Skeletal muscle cell (primary cell): ENCODE measurements around the gene GGT6.

Experiments used
- DNase-seq: peaks from one replicate; pipeline ENCODE4 v3.0.0-alpha.2; 2010; ENCODE audit warnings: low read depth
- H3K4me3 ChIP-seq: 2 replicates; pipeline ENCODE4 v1.5.1; 2011; ENCODE audit warnings: low read depth, mild to moderate bottlenecking, control low read depth, low read length, moderate library complexity

The GGT6 gene

GRCh38 chr17:4555873-4556759 is 4.3 kb downstream of the GGT6 start:
- H3K4me3 ChIP-seq = peak overlapping the region; percentile 98
- DNase-seq = no peak

- peak within 1 kb of the TSS; percentile 98 for H3K4me3 ChIP-seq
- DNase-seq = peak; percentile 71
Measured at GRCh38 chr17:4554997-4555799, 5.2 kb downstream of the GGT6 start, which contains the start of gene MYBBP1A. TSS of gene MYBBP1A (minus strand) at chr17:4555384. CDS start at chr17:4555324, 60 bp downstream.

- DNase-seq = no peak
- peak overlapping the region; percentile 98 for H3K4me3 ChIP-seq
Measured at GRCh38 chr17:4554441-4554996, 5.9 kb downstream of the GGT6 start.

- peak overlapping the region; percentile 98 for H3K4me3 ChIP-seq
- no peak for DNase-seq
Measured at GRCh38 chr17:4553669-4554068, 6.7 kb downstream of the GGT6 start.

- DNase-seq = no peak
- H3K4me3 ChIP-seq = no peak overlapping the region
Measured at GRCh38 chr17:4551796-4552525, 8.4 kb downstream of the GGT6 start.

GRCh38 chr17:4551141-4551540 is 9.2 kb downstream of the GGT6 start:
- DNase-seq = no peak

GRCh38 chr17:4550534-4551039 is 9.8 kb downstream of the GGT6 start:
- H3K4me3 ChIP-seq = no peak overlapping the region

More at GRCh38 chr17:4551141-4551540, 9.2 kb downstream of the GGT6 start:
- no peak overlapping the region for H3K4me3 ChIP-seq

GRCh38 chr17:4549781-4550533 is 10.4 kb downstream of the GGT6 start:
- no peak for DNase-seq
- no peak overlapping the region for H3K4me3 ChIP-seq

More at GRCh38 chr17:4550534-4551039, 9.8 kb downstream of the GGT6 start:
- no peak for DNase-seq

GRCh38 chr17:4548721-4549531 is 11.5 kb downstream of the GGT6 start:
- DNase-seq = no peak
- no peak overlapping the region for H3K4me3 ChIP-seq

- no peak for DNase-seq
- no peak overlapping the region for H3K4me3 ChIP-seq
Measured at GRCh38 chr17:4548061-4548461, 12.3 kb downstream of the GGT6 start.

GRCh38 chr17:4547118-4547906 is 13.1 kb downstream of the GGT6 start:
- DNase-seq = no peak

GRCh38 chr17:4545217-4545951 is 15.0 kb downstream of the GGT6 start:
- no peak overlapping the region for H3K4me3 ChIP-seq
- no peak for DNase-seq

More at GRCh38 chr17:4547118-4547906, 13.1 kb downstream of the GGT6 start:
- no peak overlapping the region for H3K4me3 ChIP-seq

- no peak overlapping the region for H3K4me3 ChIP-seq
- DNase-seq = no peak
Measured at GRCh38 chr17:4544951-4545216, 15.5 kb downstream of the GGT6 start.

GRCh38 chr17:4544135-4544950 is 16.0 kb downstream of the GGT6 start:
- no peak for DNase-seq
- no peak overlapping the region for H3K4me3 ChIP-seq

- H3K4me3 ChIP-seq = no peak overlapping the region
- no peak for DNase-seq
Measured at GRCh38 chr17:4543557-4544026, 16.8 kb downstream of the GGT6 start.
